Loucy (cell line): ENCODE measurements around the gene FGD5.

ENCODE experiments used
- EZH2phosphoT487 ChIP-seq: fragments of 200-600 bp; IDR thresholded peaks from 2 replicates; pipeline ENCODE4 v1.6.1; 2018; ENCODE audit warnings: antibody characterized with exemption, mild to moderate bottlenecking, moderate library complexity, borderline replicate concordance
- TF ChIP-seq, protein P1 (sequence below): fragments of 200-600 bp; sonication (generic); conservative IDR thresholded peaks from 2 replicates; pipeline ENCODE4 v1.5.1; 2014; ENCODE audit warnings: mild to moderate bottlenecking, antibody characterized with exemption, low read length

GRCh38 chr3:14848906-14849305, 30.1 kb downstream of the FGD5 start:
- TF ChIP-seq, protein P1, sequence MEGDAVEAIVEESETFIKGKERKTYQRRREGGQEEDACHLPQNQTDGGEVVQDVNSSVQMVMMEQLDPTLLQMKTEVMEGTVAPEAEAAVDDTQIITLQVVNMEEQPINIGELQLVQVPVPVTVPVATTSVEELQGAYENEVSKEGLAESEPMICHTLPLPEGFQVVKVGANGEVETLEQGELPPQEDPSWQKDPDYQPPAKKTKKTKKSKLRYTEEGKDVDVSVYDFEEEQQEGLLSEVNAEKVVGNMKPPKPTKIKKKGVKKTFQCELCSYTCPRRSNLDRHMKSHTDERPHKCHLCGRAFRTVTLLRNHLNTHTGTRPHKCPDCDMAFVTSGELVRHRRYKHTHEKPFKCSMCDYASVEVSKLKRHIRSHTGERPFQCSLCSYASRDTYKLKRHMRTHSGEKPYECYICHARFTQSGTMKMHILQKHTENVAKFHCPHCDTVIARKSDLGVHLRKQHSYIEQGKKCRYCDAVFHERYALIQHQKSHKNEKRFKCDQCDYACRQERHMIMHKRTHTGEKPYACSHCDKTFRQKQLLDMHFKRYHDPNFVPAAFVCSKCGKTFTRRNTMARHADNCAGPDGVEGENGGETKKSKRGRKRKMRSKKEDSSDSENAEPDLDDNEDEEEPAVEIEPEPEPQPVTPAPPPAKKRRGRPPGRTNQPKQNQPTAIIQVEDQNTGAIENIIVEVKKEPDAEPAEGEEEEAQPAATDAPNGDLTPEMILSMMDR: no peak
- no peak for TF ChIP-seq EZH2phosphoT487
